GM13977 (cell line): Measurements from ENCODE around the gene SLC6A6.
"Not testable (repeated sequence)": the region's sequence is repeated elsewhere in the genome, so short reads cannot be mapped to it uniquely, and the experiment has no call there.

Experiments used
- DNase-seq: peaks from one replicate; pipeline ENCODE4 v3.0.0; 2012; ENCODE audit warnings: low spot score
- in situ Hi-C: fragments of 300-500 bp; cut with MboI; formaldehyde crosslinking; loops from one replicate; pipeline ENCODE4 v1.12.0; 2022; ENCODE audit warnings: low sequenced_read_pairs, low pct_unique_long_range_greater_than_20kb, mixed read lengths, inconsistent platforms; ENCODE audit not compliant: unreplicated experiment
- TF ChIP-seq, protein P1 (sequence below): IDR thresholded peaks from 2 replicates; pipeline ENCODE4 v1.5.1; 2012; ENCODE audit warnings: mild to moderate bottlenecking, control low read depth; ENCODE audit not compliant: insufficient read depth; ENCODE audit errors: extremely low read depth, missing control alignments

The SLC6A6 gene

DNA sequence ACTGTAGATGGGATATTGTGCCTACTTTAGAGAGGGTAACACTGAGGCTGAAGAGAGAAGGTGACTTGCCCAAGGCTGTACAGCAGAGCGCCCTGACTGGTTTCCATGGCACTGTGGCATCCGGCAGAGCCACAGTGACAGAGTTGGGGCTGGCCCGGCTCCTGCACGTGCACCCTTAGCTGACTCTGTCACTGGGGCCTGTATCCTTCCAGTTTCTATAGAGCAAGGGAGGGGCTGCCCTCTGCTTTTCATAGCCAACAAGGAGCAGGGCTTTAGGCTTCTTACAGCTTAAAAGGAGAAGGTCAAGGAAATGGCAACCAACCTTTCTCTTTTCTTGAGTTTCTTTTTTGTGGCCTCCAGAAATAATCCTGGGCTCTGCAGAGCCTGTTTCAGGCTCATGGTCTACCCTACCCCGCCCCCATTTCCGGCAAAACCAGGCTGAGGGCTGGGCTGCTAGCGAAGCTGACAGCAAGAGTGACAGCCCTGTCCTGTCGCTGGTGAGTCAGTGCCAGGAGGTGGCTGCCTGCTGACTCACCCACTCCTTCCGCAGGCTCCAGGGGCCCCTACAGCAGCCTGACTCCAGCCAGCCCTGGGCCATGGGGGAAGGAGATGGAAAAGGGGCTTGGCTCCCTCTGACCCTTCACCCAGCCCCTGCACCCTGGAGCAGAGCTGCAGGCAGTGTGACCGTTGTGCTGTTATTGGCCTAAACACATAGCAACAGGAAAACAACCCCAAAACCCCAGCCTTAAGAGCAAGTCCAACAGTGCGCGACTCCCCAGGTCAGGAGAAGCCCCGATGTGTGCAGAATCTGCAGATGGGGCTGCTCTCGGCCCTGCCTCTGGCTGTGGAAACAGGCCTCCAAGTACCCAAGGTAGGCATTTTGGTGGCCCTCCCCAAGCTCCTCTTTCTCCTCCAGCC lies 29.8 kb downstream of the SLC6A6 start:
- TF ChIP-seq, protein P1, sequence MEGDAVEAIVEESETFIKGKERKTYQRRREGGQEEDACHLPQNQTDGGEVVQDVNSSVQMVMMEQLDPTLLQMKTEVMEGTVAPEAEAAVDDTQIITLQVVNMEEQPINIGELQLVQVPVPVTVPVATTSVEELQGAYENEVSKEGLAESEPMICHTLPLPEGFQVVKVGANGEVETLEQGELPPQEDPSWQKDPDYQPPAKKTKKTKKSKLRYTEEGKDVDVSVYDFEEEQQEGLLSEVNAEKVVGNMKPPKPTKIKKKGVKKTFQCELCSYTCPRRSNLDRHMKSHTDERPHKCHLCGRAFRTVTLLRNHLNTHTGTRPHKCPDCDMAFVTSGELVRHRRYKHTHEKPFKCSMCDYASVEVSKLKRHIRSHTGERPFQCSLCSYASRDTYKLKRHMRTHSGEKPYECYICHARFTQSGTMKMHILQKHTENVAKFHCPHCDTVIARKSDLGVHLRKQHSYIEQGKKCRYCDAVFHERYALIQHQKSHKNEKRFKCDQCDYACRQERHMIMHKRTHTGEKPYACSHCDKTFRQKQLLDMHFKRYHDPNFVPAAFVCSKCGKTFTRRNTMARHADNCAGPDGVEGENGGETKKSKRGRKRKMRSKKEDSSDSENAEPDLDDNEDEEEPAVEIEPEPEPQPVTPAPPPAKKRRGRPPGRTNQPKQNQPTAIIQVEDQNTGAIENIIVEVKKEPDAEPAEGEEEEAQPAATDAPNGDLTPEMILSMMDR = no peak
- in situ Hi-C loops = no loop called here
- peak; percentile 93 for DNase-seq

DNA sequence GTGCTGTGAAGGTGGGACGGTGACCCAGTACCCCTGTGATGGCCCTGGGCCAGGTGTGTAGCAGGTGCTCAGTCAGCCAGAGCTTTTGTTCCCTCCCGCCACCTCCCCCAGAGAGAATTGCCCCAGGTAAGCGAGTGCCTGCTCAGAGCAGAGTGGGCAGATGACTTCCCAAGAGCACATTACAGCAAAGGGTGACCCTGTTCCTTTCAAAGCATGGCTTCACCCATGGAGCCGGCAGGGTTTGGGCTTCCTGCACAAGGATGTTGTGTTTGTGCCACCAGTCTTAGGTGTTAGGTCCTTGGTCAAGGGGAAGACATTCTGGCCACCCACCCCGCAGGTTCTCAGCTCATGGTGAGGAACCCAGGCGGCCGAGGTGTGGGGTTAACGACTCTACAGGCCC lies 30.7 kb downstream of the SLC6A6 start:
- no peak for DNase-seq
- TF ChIP-seq, protein P1 = no peak
- in situ Hi-C loops = no loop called here

DNA sequence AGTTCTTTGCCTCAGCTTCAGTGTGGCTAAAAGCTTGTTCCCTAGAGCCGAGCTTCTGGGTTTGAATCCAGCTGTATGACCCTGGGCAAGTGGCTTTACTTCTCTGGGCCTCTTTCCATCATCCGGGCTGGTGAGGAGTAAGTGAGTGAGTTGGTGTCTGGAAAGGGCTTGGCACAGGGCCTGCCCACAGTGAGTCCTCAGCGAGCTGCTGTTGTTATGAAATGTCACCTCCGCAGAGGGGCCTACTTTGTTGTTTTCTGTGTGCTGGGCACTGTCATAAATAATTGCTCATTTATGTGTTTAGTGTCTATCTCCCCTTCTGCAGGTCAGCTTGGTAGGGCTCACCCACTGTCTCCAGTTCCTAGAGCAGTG lies 31.7 kb downstream of the SLC6A6 start:
- TF ChIP-seq, protein P1 = no peak
- no peak for DNase-seq
- in situ Hi-C loops = no loop called here

DNA sequence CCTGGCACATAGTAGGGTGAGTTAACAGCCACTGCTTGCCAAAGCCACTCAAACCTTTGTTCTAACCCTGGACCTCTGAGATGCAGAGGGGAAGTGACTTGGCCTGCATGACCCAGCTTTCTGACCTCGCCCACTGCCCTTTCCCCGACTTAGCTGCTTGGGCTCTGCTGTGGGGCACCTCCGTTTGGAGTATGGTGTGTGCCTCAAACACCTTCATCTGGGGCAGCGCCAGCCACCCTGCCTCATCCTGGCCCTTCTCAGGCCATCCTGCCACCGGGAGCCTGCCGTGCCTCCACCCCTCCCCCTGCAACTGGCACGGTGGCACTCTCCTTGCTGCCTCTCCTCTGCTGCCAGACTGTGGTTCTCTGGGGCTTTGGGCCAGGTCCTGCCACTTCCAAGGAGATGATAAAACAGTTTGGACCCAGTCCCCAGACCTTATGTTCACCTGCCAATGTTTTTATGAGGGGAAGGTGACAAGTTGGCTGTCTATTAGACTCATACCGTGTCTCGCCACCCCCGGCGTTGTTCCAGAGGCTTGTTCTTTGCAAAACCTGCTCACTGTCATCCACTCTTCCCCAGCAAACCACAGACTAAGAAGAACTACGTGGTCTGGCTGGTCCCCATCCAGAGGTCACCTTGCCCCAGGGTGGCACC lies 32.2 kb downstream of the SLC6A6 start:
- TF ChIP-seq, protein P1 = no peak
- in situ Hi-C loops = no loop called here
- no peak for DNase-seq

DNA sequence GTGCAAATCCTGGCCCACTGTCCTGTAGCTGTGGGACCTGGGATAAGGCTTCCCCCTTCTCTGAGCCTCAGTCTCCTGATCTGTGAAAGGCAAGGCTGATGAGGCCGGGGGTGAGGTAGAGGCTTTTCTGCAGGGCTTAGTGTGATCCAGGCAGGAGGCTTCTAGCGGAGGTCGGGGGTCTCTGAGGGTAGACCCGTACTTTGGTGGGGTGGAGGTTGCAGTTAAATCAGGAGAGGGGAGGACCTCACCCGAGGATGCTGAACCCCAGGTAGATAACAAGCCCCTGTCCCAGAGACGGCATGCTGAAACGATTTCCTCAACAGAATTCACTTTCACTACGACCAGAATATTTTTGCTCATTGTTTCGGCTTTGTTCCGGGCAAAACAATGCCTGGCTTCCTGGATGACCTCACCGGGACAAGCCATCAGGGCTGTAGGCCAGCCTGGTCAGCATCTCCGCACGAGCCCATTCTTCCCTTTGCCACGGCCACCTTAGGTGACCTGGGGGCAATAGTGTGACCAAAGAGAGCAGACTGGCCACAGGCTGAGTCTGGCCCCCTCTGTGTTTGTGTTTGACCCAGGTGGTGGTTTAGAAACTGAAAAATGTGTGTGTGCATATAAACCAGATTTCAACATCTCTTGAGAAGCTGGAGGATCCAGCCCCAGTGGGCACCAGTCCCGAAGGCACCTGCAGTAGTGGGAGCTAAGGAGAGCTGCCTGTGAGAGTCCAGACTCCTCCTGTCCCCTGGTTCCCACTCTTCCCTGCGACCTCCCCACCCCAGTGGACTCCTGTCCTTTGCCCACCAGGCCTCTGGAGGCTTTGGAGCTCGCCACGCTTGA lies 33.0 kb downstream of the SLC6A6 start:
- no peak for DNase-seq

DNA sequence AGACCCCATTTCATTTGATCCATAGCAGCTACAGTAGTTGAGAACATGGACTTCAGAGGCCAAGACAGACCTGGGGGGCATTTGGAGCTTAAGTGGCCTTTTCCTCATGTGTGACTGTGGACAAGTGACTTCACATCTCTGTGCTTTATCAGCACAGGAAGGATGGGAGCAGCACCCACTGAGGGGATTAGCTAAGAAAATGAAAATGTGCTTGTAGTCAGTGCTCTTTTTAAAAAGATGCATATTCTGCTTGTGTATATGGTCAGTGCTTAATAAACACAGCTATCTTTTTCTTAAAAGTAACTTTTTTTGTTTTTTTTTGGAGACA lies 34.5 kb downstream of the SLC6A6 start:
- TF ChIP-seq, protein P1 = no peak

More for the DNA sequence above, 33.0 kb downstream of the SLC6A6 start:
- in situ Hi-C loops = no loop called here
- TF ChIP-seq, protein P1 = no peak

DNA sequence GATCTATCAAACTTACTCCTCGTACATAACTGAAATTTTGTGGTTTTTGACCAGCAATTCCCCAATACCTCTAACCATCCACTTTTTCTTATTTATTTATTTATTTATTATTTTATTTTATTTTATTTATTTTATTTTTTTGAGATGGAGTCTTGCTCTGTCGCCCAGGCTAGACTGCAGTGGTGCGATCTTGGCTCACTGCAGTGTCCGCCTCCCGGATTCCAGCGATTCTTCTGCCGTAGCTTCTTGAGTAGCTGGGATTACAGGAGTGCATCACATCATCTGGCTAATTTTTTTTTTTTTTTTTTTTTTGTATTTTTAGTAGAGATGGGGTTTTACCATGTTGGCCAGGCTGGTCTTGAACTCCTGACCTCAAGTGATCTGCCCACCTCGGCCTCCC lies 35.3 kb downstream of the SLC6A6 start:
- DNase-seq, in situ Hi-C loops: not testable (repeated sequence)

More for the DNA sequence above, 34.5 kb downstream of the SLC6A6 start:
- in situ Hi-C loops = no loop called here
- no peak for DNase-seq
